Kidney epithelial cell (primary cell): ENCODE measurements around the gene BGN. TPM values are rescaled to one million over a fixed set of nuclear protein-coding genes. Genes with fewer than 3 reads are reported as not detected.
A peak's percentile ranks its signal among the peaks of the same experiment; 100 is the strongest.

ENCODE experiments used
- DNase-seq: peaks from one replicate; pipeline ENCODE4 v3.0.0-alpha.2; 2010; ENCODE audit warnings: low read depth
- H3K27me3 ChIP-seq: 2 replicates; pipeline ENCODE4 v1.6.0; 2011; ENCODE audit warnings: low read length; ENCODE audit not compliant: control insufficient read depth, insufficient read depth
- H3K36me3 ChIP-seq: 2 replicates; pipeline ENCODE4 v1.5.1; 2011; ENCODE audit warnings: low read length; ENCODE audit not compliant: control insufficient read depth, insufficient read depth
- H3K4me3 ChIP-seq: 2 replicates; pipeline ENCODE4 v1.5.1; 2011; ENCODE audit warnings: low read depth, mild to moderate bottlenecking, control low read depth, low read length
- CTCF ChIP-seq: IDR thresholded peaks from 2 replicates; pipeline ENCODE4 v1.5.1; 2011; ENCODE audit warnings: mild to moderate bottlenecking, moderate library complexity, low read length, control low read depth, inconsistent platforms; ENCODE audit not compliant: insufficient read depth, poor library complexity, severe bottlenecking
- total RNA-seq: library from RNA; depleted of rRNA; stranded (reverse); fragments of >200 nt; gene quantifications from 2 replicates; pipeline ENCODE4 v1.2.3, GENCODE V29; 2015

The BGN gene
- total RNA-seq, 1 donor from 2014 or later = 6.2 TPM

GRCh38 chrX:153539171-153539978 lies 44.6 kb downstream of the BGN start:
- TF ChIP-seq CTCF = peak; percentile 85
- H3K4me3 ChIP-seq = no peak overlapping the region
- H3K36me3 ChIP-seq = no peaks in the 10 kb centered on the region
- peaks cover 6% of the 10 kb centered on the region for H3K27me3 ChIP-seq
- no peak for DNase-seq

- Histone ChIP-seq H3K27me3 (peaks cover 6% of the 10 kb centered on the region), H3K36me3 (no peaks in the 10 kb centered on the region), H3K4me3 (no peak overlapping the region)
- no peak for DNase-seq
- TF ChIP-seq CTCF = no peak
Observed at GRCh38 chrX:153539979-153540358, 45.2 kb downstream of the BGN start.

- no peak for DNase-seq
- no peak for TF ChIP-seq CTCF
- Histone ChIP-seq H3K27me3 (peaks cover 5% of the 10 kb centered on the region), H3K36me3 (no peaks in the 10 kb centered on the region), H3K4me3 (no peak overlapping the region)
Observed at GRCh38 chrX:153544727-153545126, 49.9 kb downstream of the BGN start.

DNA sequence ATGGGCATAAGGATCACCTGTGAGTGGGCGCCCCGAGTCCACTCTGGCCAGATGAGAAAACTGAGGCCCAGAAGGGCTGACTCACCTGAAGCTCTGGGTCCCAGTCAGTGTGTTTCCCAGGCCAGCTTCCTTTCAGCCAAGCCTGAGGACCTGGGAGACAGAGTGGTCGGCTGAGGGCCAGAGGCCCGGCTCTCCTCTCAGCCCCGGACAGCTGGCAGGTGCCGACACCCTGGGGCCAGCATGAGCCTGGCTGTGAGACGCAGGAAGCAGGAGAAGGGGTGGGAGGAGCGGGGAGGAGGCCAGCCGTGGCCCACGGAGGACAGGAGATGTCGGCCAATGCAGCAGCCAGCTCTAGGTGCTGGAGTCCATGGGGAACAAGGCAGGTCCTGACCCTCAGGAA lies 51.6 kb downstream of the BGN start:
- no peaks in the 10 kb centered on the region for H3K36me3 ChIP-seq
- no peak overlapping the region for H3K4me3 ChIP-seq
- H3K27me3 ChIP-seq = peaks cover 3% of the 10 kb centered on the region
- DNase-seq = no peak
- no peak for TF ChIP-seq CTCF

- no peak overlapping the region for H3K4me3 ChIP-seq
- H3K36me3 ChIP-seq = no peaks in the 10 kb centered on the region
- peaks cover 3% of the 10 kb centered on the region for H3K27me3 ChIP-seq
- DNase-seq = no peak
- no peak for TF ChIP-seq CTCF
Observed at GRCh38 chrX:153547195-153547594, 52.4 kb downstream of the BGN start.

DNA sequence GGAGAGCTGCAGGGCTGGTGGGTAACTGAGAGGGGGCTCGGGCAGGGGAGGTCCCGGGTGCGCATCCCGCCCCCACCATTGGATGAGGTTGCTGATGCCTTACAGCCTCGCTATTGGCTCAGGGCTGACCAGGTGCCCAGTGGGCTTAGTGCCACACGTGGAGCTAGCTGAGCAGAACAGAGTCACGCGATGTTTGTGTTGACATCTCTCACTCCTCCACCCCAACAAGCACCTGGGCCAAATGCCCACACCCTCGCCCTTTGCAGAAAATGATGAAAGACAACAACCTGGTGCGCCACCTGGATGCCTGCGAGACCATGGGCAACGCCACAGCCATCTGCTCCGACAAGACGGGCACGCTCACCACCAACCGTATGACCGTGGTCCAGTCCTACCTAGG lies 54.5 kb downstream of the BGN start:
- TF ChIP-seq CTCF = no peak

More for the DNA sequence above, 54.5 kb downstream of the BGN start:
- DNase-seq = no peak
- H3K36me3 ChIP-seq = no peaks in the 10 kb centered on the region
- peaks cover 3% of the 10 kb centered on the region for H3K27me3 ChIP-seq
- H3K4me3 ChIP-seq = no peak overlapping the region
